Thyroid gland (tissue), 4 donors: ENCODE results near the gene MBD1. TPM values are rescaled to one million over a fixed set of nuclear protein-coding genes. Genes with fewer than 3 reads are reported as not detected.
"Not testable (repeated sequence)": the region's sequence is repeated elsewhere in the genome, so short reads cannot be mapped to it uniquely, and the experiment has no call there.

Source experiments
- DNase-seq, 2 donors: peaks; one replicate each; pipeline ENCODE4 v3.0.0-alpha.2; 2019
- H3K27ac ChIP-seq, 3 donors: fragments of 200-600 bp; sonication (generic); 1 replicate in 2 of 3; 2 replicates in 1 of 3; pipeline ENCODE4 v1.5.1; 2016 to 2019; ENCODE audit warnings: mild to moderate bottlenecking in 1 of 3, moderate library complexity in 1 of 3
- H3K27me3 ChIP-seq: fragments of 200-600 bp; sonication (generic); one replicate; pipeline ENCODE4 v1.5.1; 2019
- H3K36me3 ChIP-seq, 2 donors: fragments of 200-600 bp; sonication (generic); one replicate each; pipeline ENCODE4 v1.5.1; 2016 to 2019
- H3K4me1 ChIP-seq, 2 donors: fragments of 200-600 bp; sonication (generic); one replicate each; pipeline ENCODE4 v1.5.1; 2017 to 2019
- H3K4me3 ChIP-seq, 3 donors: fragments of 200-600 bp; sonication (generic); replicated peaks in 1 of 3; 1 replicate in 2 of 3; 2 replicates in 1 of 3; pipeline ENCODE4 v1.5.1; 2016; ENCODE audit warnings: mild to moderate bottlenecking in 1 of 3
- H3K9me3 ChIP-seq: fragments of 200-600 bp; sonication (generic); one replicate; pipeline ENCODE4 v1.5.1; 2017
- POLR2A ChIP-seq, 2 donors: fragments of 450-650 bp; IDR thresholded peaks; one replicate each; pipeline ENCODE4 v1.6.1; 2017; ENCODE audit warnings: antibody characterized with exemption in 2 of 2, mild to moderate bottlenecking in 2 of 2, moderate library complexity in 1 of 2
- WGBS, 2 donors: methylation state at CpG; one replicate each; pipeline ENCODE4 v1.1.5; 2017; 5-methylcytosine and 5-hydroxymethylcytosine counted together
- intact Hi-C: fragments of 100-400 bp; cut with DNase I; formaldehyde crosslinking; loops from one replicate; pipeline ENCODE4 v1.15.1; 2023
- total RNA-seq, 4 donors: library from RNA; depleted of rRNA; stranded (reverse); fragments of >200 nt; gene quantifications; one replicate each; pipeline ENCODE4 v1.2.3, GENCODE V29; 2016
- TF ChIP-seq, protein P1 (sequence below), 6 experiments: fragments of 200-600 bp in 3 of 6; fragments of 450-650 bp in 3 of 6; sonication (generic) in 3 of 6; IDR thresholded peaks; one replicate each; pipeline ENCODE4 v1.5.1; 2016 to 2019; ENCODE audit warnings: antibody characterized with exemption in 6 of 6, mild to moderate bottlenecking in 2 of 6, inconsistent platforms in 1 of 6, moderate library complexity in 1 of 6

MBD1 gene
- total RNA-seq, 4 donors from 2014 or later = 62.6 to 98.8 (median 90.6) TPM

DNA sequence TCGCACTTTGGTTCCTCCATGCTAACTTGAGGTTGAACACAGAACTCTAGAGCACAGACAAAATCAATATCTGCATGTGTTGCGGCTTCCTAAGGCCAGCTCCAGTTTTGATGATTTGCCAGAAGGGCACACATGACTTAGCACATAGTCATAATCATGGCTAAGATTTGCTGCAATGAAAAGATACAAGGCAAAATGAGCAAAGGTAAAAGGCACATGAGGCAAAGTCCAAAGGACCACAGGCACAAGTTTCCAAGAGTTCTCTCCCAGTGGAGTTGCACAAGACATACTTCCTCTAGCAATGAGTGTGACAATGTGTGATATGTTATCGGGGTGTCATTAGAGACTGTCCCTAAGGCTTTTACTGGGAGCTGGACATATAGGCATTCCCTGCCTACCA is 30.3 kb upstream of the MBD1 start:
- no peak for DNase-seq
- no peaks in the 10 kb centered on the region for H3K27me3 ChIP-seq
- H3K9me3 ChIP-seq = no peaks in the 10 kb centered on the region
- H3K4me1 ChIP-seq = peaks cover 0 to 8% of the 10 kb centered on the region in 2 donors
- H3K27ac ChIP-seq = no peak overlapping the region
- no peak for TF ChIP-seq POLR2A (IDR thresholded peaks at IDR 0.05)
- TF ChIP-seq, protein P1, sequence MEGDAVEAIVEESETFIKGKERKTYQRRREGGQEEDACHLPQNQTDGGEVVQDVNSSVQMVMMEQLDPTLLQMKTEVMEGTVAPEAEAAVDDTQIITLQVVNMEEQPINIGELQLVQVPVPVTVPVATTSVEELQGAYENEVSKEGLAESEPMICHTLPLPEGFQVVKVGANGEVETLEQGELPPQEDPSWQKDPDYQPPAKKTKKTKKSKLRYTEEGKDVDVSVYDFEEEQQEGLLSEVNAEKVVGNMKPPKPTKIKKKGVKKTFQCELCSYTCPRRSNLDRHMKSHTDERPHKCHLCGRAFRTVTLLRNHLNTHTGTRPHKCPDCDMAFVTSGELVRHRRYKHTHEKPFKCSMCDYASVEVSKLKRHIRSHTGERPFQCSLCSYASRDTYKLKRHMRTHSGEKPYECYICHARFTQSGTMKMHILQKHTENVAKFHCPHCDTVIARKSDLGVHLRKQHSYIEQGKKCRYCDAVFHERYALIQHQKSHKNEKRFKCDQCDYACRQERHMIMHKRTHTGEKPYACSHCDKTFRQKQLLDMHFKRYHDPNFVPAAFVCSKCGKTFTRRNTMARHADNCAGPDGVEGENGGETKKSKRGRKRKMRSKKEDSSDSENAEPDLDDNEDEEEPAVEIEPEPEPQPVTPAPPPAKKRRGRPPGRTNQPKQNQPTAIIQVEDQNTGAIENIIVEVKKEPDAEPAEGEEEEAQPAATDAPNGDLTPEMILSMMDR (IDR thresholded peaks at IDR 0.05) = no peak
- H3K36me3 ChIP-seq = no peaks in the 10 kb centered on the region
- no peak overlapping the region for H3K4me3 ChIP-seq
- intact Hi-C loops = no loop called here
- 81 to 91% methylated on average over 3 of the region's 3 CpGs for WGBS, 2 donors

DNA sequence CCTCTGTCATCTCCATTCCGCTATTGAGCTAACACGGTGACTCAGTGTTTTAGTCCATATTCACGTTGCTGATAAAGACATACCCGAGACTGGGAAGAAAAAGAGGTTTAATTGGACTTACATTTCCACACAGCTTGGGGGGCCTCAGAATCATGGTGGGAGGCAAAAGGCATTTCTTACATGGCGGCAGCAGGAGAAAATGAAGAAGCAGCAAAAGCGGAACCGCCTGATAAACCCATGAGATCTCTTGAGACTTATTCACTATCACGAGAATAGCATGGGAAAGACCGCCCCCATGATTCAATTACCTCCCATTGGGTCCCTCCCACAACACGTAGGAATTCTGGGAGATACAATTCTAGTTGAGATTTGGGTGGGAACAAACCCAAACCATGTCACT is 28.8 kb upstream of the MBD1 start:
- TF ChIP-seq, protein P1 (IDR thresholded peaks at IDR 0.05) = no peak
- TF ChIP-seq POLR2A (IDR thresholded peaks at IDR 0.05) = no peak
- WGBS, 2 donors = 88 to 89% methylated on average over 10 of the region's 10 CpGs
- no peak overlapping the region for H3K4me3 ChIP-seq
- no peaks in the 10 kb centered on the region for H3K27me3 ChIP-seq
- intact Hi-C loops = no loop called here
- no peaks in the 10 kb centered on the region for H3K36me3 ChIP-seq
- no peaks in the 10 kb centered on the region for H3K9me3 ChIP-seq
- DNase-seq = no peak
- peaks cover 0 to 8% of the 10 kb centered on the region in 2 donors for H3K4me1 ChIP-seq
- H3K27ac ChIP-seq = no peak overlapping the region

DNA sequence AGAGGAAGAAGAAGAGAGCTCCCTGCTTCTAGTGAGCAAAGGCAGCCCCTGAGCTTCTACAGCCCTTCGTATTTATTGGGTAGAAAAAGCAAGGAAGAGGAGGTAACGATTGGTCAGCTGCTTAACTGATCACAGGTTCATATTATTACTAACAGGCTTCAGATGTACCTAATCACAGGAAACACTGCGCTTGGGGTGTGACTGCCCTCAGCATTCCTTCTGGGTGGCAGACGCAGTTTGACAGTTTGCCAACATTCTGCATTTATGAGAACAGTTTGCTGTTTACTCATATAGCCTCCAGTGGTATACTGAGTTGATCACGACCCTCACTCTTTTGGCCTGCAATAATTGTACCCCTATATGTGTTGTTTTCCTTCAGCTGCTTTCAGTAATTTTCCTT is 27.5 kb upstream of the MBD1 start:
- DNase-seq, H3K9me3 ChIP-seq, H3K4me3 ChIP-seq, H3K4me1 ChIP-seq, H3K27ac ChIP-seq, H3K27me3 ChIP-seq, intact Hi-C loops, H3K36me3 ChIP-seq: not testable (repeated sequence)
- WGBS, 2 donors = 65 to 70% methylated on average over 5 of the region's 5 CpGs

DNA sequence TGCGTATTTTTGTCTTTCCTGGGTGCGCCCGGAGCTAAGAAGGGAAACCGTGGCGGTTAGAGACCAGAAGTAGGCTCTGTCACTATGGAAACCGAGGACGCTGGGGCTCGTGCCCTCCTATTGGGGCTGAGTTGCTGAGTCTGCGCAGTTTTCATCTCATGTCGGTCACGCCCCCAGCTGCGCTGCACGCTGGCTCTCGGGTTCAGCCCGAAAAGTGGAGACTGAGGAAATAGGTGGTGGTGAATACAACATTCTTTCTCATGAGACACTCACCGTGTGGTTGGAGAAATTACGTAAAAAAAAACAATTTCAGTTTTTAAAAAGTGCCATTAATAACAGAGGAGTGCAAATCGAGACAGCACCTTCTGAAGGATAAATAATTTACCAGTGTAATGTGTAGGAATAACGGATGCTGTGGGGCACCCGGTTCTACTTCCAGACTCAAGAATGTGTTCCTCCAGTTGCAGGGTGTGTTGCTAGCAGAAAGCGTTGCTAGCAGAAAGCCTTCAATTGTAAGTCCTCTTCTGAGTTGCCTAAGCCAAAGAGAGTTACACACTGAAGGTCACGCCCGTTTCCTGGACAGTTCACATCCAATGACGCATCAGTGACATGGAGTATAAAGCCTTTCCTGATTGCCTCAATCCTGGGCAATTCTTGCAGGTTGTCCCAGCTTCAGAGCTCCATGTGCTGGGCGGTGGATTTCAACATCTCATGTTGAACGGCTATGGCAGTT is 26.6 kb upstream of the MBD1 start:
- 8 to 10% methylated on average over 24 to 26 of the region's 26 CpGs for WGBS, 2 donors
- DNase-seq = peak; percentile 93

DNA sequence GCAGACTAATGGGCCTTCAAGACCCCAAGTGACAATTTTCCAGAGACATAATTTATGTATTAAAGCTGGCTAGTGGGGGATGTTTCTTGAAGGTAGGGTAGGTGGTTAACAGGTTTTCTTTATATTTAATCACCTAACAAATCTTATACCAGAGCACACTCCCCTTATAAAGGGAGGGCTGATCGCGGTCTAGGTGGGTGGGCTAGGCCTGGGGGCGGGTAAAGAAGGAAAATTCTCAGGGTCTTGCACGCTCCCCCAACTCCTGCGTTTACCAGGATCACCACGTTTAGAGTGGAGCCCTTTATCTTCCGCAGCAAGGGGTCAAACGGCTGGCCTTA is 26.0 kb upstream of the MBD1 start:
- H3K9me3 ChIP-seq = no peaks in the 10 kb centered on the region
- no peak for TF ChIP-seq POLR2A (IDR thresholded peaks at IDR 0.05)
- TF ChIP-seq, protein P1 (IDR thresholded peaks at IDR 0.05) = no peak
- intact Hi-C loops = no loop called here
- H3K36me3 ChIP-seq = no peaks in the 10 kb centered on the region
- WGBS, 2 donors = 2 to 3% methylated on average over 8 of the region's 8 CpGs
- no peak for DNase-seq
- H3K27ac ChIP-seq = no peak overlapping the region
- no peaks in the 10 kb centered on the region for H3K27me3 ChIP-seq
- peak overlapping the region; percentile 5 to 40 (median 40) for H3K4me3 ChIP-seq
- peaks cover 0 to 8% of the 10 kb centered on the region in 2 donors for H3K4me1 ChIP-seq

More for the DNA sequence above, 26.6 kb upstream of the MBD1 start:
- Histone ChIP-seq H3K36me3 (no peaks in the 10 kb centered on the region), H3K4me1 (peaks cover 0 to 8% of the 10 kb centered on the region in 2 donors), H3K27ac (no peak overlapping the region), H3K27me3 (no peaks in the 10 kb centered on the region), H3K9me3 (no peaks in the 10 kb centered on the region), H3K4me3 (peak overlapping the region; percentile 5 to 40 (median 40))
- no peak for TF ChIP-seq POLR2A (IDR thresholded peaks at IDR 0.05)
- TF ChIP-seq, protein P1 (IDR thresholded peaks at IDR 0.05) = no peak
- intact Hi-C loops = no loop called here
